Activated CD4-positive, alpha-beta T cell treated with anti-CD3 and anti-CD28 coated beads, Interleukin-2, amount 50 U/mL, for 4 hours (primary cell): ENCODE measurements around the gene CDPF1.
"Not testable (repeated sequence)": the region's sequence is repeated elsewhere in the genome, so short reads cannot be mapped to it uniquely, and the experiment has no call there.

Experiments used
- DNase-seq, 2 experiments: peaks; one replicate each; pipeline ENCODE4 v3.0.0-alpha.2; 2020

Gene CDPF1

DNA sequence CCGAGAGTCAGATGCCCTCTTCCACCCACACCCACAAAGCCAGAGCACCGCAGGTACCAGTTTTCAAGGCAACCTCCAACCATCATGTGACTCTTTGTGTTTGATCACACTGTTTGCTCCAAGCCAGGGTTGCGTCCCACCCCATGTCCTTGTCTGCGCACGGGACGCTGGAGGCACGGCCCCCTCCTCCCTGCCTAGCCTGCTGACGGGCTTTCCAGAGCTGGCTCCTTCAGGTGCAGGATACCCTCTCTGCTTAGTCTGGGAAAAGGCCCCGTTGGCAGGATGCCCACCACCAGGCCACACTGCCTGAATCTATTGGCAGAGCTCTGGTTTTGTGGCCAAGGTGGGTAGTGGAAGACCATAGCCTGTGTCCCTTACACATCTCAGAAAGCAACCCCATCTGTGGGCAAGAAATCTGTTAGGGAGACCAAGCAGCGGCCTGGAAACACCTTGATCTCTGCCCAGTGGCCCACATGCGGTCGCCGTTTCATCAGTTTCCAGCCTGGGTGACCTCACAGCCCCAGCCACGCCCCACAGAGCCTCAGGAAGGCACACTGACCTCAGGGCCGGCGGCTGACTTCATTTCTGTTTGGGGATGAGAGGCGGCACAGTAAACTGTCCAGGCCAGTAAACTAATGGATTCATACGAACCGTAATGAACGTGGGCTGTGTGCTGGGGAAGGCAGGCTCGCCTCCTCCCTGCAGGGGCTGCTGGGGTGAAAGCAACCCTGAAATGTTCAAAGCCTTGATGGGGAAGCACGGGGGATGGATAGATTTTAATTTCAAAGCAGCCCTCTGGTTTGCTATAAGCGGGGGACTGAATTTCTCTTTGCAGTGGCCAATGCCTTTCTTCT, 25.8 kb downstream of the CDPF1 start:
- no peak for DNase-seq

DNA sequence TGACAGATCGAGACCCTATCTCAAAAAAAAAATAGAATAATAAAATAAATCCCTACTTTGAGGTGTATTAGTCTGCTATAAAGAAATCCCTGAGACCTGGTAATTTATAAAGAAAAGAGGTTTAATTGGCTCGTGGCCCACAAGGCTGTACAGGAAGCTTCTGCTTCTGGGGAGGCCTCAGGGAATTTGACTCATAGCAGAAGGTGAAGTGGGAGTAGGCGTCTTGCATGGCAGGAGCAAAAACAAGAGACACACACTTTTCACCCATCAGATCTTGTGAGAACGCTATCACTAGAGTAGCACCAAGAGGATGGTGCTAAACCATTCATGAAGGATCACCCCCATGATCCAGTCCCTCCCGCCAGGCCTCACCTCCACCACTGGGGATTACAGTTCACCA, 29.2 kb downstream of the CDPF1 start:
- DNase-seq = no peak

DNA sequence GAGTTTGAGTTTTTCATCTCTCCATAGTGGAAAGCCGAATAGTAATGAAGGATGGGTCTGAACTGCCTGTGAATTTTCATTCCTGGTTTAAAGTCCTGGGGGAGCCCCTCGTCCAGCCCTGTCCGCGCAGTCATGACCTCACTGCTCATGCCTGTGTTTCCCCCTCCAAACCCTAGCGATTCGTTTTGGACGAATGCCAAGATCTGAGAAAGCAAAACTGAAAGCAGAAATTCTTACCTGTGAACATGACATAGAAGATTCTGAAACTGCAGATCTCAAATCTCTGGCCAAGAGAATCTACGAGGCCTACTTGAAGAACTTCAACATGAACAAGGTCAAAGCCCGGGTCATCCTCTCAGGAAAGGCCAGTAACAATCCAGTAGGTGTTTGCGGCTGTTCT, 30.5 kb downstream of the CDPF1 start:
- no peak for DNase-seq

DNA sequence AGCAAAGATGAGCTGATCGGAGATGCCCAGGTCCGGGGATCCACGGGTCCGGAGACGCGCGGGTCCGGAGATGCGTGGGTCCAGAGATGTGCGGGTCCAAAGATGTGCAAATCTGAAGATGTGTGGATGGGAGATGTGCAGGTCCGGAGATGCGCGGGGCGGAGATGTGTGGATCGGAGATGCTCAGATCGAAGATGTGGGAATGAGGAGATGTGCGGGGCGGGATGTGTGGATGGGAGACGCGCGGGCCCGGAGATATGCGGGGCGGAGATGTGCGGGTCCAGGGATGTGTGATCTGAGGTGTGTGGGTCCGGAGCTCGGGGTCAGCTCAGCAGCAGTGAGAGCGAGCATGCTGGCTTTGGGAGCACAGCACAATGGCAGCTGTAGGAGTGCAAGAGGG, 35.5 kb downstream of the CDPF1 start:
- no peak for DNase-seq

DNA sequence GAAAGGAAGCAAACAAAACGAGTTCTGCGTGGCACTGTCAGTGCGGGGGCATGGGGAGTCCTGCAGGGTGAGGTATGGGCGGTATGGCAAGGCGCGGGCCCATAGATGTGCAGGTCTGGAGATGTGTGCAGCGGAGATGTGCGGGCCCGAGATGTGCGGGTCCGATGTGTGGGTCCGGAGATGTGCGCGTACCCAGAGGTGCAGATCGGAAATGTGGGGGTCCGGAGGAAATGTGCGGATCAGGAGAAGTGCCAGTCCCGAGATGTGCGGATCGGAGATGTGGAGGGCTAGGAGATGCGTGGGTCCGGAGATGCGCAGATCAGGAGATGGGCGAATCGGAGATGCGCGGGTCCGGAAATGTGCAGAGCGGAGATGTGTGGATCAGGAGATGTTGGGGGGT, 35.9 kb downstream of the CDPF1 start:
- DNase-seq = no peak

DNA sequence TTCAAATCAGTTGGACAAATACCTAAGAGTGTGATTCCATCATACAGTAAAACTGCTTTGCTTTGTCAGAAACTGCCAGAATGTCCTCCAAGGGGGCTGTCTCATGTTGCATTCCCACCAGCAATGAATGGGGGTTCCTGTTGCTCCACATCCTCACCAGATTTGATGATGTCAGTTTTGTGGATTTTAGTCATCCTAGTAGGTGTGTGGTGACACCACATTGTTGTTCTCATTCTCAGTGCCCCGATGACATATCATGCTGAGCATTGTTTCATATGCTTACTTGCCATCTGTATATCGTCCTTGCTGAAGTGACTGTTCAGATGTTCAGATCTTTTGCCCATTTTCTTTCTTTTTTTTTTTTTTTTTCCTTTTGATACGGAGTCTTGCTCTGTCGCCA, 37.0 kb downstream of the CDPF1 start:
- no peak for DNase-seq

DNA sequence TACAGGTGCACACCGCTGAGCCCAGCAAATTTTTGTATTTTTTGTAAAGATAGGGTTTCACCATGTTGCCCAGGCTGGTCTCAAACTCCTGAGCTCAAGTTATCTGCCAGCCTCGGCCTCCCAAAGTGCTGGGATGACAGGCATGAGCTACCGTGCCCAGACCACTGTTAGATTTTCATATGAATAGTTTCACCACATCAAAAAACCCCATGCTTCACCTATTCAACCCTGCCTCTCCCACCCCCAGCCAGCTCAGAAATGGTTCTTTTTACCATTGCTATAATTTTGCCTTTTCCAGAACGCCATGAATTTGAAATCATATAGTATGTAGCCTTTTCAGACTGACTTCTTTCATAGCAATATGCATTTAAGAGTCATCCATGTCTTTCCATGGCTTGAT, 37.9 kb downstream of the CDPF1 start:
- DNase-seq = no peak

DNA sequence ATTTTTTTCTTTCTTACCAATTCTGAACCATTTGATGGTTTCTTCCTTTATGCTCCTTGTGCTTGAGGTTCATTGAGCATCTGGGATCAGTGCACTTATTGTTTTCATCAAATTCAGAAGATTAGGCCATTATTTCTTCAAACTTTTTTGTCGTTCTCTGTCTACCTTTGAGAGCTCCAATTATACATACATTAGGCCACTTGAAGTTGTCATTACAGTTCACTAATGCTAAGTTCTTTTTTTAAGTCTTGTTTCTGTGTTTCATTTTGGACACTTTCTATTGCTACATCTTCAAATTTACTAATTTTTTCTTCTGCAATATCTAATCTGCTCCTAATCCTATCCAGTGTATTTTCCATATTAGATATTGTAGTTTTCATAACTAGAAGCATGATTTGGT, 40.8 kb downstream of the CDPF1 start:
- no peak for DNase-seq

DNA sequence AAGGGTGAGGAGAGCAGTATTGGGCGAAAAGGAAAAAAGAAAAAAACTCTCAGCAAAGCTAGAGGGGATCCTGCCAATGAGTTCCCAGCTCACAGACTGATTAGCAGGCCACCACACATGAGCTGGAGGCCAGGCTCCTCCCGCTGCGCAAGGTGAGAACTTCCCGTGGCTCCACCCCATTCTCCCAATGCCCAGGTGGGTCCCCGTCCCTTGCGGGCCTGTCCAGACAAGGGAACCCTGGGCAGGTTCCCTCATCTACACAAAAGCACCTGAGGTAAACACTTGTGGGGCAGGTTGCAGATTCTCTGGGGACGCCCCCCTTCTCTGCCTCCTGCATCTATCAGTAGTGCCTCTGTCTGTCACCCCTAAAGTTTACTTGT, 46.5 kb downstream of the CDPF1 start:
- no peak for DNase-seq

DNA sequence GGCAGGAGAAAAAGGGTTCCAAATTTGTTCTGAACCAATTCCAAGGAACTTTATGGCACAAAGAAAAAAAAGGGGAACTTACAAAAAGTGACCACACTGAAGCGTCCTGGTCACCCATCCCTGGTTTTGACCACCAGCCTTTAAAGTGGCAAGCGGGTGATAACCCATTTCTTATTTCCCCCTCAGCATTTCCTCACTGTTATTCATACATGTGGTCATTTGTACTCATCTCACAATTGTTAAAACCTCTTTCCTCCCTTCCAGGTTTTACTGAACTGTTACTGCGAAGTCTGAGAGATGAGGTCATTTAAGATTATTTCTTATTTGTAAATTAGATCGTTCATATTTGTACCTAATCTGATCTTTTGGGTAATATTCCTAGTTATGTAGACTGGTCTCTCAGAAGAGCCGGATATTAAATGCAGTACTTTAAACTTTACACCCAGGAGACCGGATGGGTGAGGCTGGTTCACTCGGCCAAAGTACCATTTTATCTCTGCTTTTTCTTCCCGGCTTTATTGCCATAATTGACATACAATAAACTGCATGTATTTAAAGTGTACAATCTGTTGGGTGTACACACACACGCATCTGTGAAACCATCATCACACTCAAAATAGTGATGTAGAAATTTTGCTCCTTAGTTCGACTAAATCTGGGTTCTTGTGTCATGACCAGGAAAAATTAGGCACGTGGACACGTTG, 47.0 kb downstream of the CDPF1 start:
- DNase-seq = no peak

DNA sequence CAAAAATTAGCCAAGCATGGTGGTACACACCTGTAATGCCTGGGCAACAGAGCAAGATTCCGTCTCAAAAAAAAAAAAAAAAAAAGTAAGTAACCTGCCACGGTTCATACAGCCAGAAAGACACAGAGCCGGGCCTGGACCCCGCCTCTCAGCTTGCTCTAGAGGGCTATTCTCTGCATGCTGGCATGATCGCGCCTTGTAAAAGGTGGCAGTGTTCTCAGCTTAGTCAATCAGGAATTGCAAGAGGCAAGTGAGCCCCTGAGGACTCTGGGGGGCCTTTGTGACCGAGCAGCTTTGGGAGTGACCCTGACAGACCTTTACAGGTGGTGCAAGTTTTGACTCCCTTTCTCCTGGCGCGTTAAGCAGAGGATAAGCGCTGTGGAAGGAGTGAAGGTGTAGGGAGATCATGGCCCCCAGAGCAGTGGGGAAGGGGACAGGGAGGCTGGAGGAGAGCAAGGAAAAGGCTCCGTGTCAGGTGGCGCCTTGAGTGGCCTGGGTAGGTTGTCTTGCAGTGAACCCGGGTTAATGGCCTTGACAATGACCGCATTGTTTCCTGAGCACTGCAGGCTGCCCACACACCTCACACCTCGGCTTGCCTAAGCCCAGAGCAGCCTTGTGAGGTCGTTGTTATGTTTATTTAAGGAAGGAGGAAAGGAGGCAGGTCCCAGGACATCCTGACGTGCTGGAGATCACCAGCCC, 48.9 kb downstream of the CDPF1 start:
- DNase-seq = no peak

DNA sequence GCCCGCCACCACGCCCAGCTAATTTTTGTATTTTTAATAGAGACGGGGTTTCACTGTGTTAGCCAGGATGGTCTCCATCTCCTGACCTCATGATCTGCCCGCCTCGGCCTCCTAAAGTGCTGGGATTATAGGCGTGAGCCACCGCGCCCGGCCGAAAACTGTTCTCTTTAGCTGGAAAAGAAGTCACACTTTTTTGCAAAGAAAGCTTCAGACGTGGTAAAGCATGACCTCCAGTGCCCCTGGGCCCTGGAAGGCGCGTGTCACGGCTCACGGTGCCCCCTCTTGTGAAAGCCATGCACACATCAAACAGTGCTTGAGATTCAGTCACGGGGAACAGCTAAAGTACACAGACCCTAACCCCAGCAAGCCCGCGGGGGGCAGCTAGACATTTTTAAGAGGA, 51.3 kb downstream of the CDPF1 start:
- not testable (repeated sequence) for DNase-seq

DNA sequence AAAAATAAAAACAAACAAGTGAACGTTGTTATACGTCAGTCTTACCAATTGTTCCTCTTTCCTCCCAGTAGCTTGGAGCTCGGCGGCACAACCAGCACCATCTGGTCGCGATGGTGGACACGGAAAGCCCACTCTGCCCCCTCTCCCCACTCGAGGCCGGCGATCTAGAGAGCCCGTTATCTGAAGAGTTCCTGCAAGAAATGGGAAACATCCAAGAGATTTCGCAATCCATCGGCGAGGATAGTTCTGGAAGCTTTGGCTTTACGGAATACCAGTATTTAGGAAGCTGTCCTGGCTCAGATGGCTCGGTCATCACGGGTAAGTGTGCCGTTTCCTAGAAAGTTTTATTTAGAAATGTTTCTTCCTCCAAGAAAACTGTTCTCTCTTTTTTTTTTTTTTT, 51.8 kb downstream of the CDPF1 start:
- no peak for DNase-seq

DNA sequence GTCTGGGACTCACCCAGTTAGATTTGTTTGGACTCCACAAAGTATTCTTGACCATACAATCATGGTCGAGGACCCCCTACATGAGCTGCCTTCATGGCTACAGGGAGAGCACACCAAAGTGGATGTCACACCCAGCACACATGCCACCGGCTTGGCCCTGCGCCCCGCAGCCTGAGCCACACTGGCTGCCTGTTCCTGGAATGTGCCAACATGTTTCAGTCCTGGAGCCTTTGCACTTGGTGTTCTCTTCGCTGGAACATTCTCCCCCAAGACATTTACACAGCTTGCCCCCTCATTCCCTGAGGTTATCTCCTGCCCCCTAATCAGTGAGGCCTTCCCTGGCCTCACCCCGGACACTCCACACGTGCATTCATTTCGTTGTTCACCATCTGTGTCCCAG, 53.8 kb downstream of the CDPF1 start:
- no peak for DNase-seq

DNA sequence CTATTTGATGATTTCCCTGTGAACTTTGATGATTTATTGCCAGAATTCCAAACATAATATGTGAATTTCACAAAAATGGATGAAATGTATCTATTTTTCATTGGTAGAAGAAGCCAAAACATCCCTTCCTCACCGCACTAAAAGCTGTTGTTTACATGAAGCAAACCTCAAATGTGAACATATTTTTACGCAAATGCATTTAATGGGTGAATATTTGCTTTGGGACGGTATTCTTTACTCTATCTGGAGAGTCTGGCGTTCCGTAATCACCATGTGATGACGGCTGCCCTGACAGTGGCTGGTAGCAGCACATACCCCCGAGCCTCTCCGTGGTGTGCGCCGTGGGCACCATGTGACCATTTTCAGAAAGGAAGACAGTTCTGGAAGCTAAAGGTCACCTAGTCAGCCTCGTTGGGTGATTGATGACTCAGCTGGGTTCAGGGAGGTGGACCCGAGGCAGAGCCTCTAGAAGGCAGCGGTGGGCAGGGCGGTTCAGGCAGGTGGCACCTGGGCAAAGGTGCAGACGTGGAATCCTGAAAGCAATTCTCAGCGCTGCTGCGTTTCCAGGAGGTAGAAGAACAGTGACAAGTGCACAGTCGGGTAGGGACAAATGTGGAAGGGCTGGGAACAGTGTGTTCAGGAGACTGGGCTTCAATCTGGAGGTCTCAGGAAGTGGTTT, 54.5 kb downstream of the CDPF1 start:
- no peak for DNase-seq
